ENCODE measurements around the gene PEDS1.

PEDS1 gene

GRCh38 chr20:50130995-50131394 lies 22.5 kb downstream of the PEDS1 start:
- no peak for DNase-seq

GRCh38 chr20:50130356-50130723 lies 23.2 kb downstream of the PEDS1 start:
- no peak for DNase-seq

- no peak for DNase-seq
Observed at GRCh38 chr20:50129662-50130355, 23.7 kb downstream of the PEDS1 start.

- DNase-seq = no peak
Observed at GRCh38 chr20:50128520-50128905, 25.0 kb downstream of the PEDS1 start.

GRCh38 chr20:50127587-50128519 lies 25.7 kb downstream of the PEDS1 start:
- peak; percentile 21 for DNase-seq

GRCh38 chr20:50126662-50127061 lies 26.9 kb downstream of the PEDS1 start:
- no peak for DNase-seq

GRCh38 chr20:50125279-50125678 lies 28.2 kb downstream of the PEDS1 start:
- DNase-seq = no peak

GRCh38 chr20:50124496-50124895 lies 29.0 kb downstream of the PEDS1 start:
- no peak for DNase-seq

- no peak for DNase-seq
Observed at GRCh38 chr20:50123418-50123817, 30.1 kb downstream of the PEDS1 start.

- DNase-seq = no peak
Observed at GRCh38 chr20:50122763-50123162, 30.8 kb downstream of the PEDS1 start.

GRCh38 chr20:50121858-50122271 lies 31.7 kb downstream of the PEDS1 start:
- no peak for DNase-seq

GRCh38 chr20:50120935-50121693 lies 32.4 kb downstream of the PEDS1 start:
- peak; percentile 23 for DNase-seq

- no peak for DNase-seq
Observed at GRCh38 chr20:50118203-50118602, 35.3 kb downstream of the PEDS1 start.

GRCh38 chr20:50116368-50116999 lies 37.0 kb downstream of the PEDS1 start:
- DNase-seq = no peak

- peak; percentile 68 for DNase-seq
Observed at GRCh38 chr20:50115591-50116367, 37.7 kb downstream of the PEDS1 start.

GRCh38 chr20:50115041-50115512 lies 38.4 kb downstream of the PEDS1 start:
- no peak for DNase-seq

GRCh38 chr20:50113420-50114224 lies 39.9 kb downstream of the PEDS1 start:
- DNase-seq = no peak

- DNase-seq = peak; percentile 44
Observed at GRCh38 chr20:50112512-50113419, 40.8 kb downstream of the PEDS1 start, which contains the start of gene UBE2V1. TSS of gene UBE2V1 (minus strand) at chr20:50113150. CDS start at chr20:50113128, 22 bp downstream.

- DNase-seq = no peak
Observed at GRCh38 chr20:50111829-50112495, 41.6 kb downstream of the PEDS1 start.
